Pancreas (tissue), 10 donors: Measurements from ENCODE around the gene C14orf180. TPM values are rescaled to one million over a fixed set of nuclear protein-coding genes. Genes with fewer than 3 reads are reported as not detected.
A peak's percentile ranks its signal among the peaks of the same experiment; 100 is the strongest.

Experiments
- ATAC-seq, 4 donors: fragments of 200-7000 bp; cut with Tn5 transposase; one replicate each; pipeline versions ENCODE4 v1.8.0 to v1.9.1; 2020; ENCODE audit warnings: mild to moderate bottlenecking in 4 of 4, moderate library complexity in 4 of 4
- DNase-seq, 6 donors: peaks; one replicate each; pipeline ENCODE4 v3.0.0-alpha.2; 2020
- FAIRE-seq: peaks from 2 replicates; lab custom pipeline; 2012; peaks lifted over from hg19 to GRCh38; lab: Jason Lieb, UNC
- H3K27ac ChIP-seq, 4 donors: fragments of 200-600 bp; sonication (generic); 1 replicate in 3 of 4; 2 replicates in 1 of 4; pipeline versions ENCODE4 v1.5.0 to v1.8.0; 2020
- H3K27me3 ChIP-seq, 4 donors: fragments of 200-600 bp; one replicate each; pipeline ENCODE4 v1.8.0; 2021
- H3K36me3 ChIP-seq, 3 donors: fragments of 200-600 bp; sonication (generic) in 1 of 3; one replicate each; pipeline versions ENCODE4 v1.5.0 to v1.8.0; 2020 to 2021
- H3K4me1 ChIP-seq, 3 donors: fragments of 200-600 bp; one replicate each; pipeline ENCODE4 v1.8.0; 2021
- H3K4me3 ChIP-seq, 4 donors: fragments of 200-600 bp; sonication (generic) in 2 of 4; one replicate each; pipeline versions ENCODE4 v1.5.0 to v1.8.0; 2020 to 2021
- H3K9me3 ChIP-seq, 4 donors: fragments of 200-600 bp; one replicate each; pipeline ENCODE4 v1.8.0; 2021
- CTCF ChIP-seq, 4 donors: fragments of 200-600 bp; sonication (generic) in 3 of 4; IDR thresholded peaks; one replicate each; pipeline versions ENCODE4 v1.5.0 to v1.8.0; 2021; ENCODE audit warnings: antibody characterized with exemption in 4 of 4
- WGBS, 2 donors: extraction: QIAGEN DNeasy Blood & Tissue Kit; methylation state at CpG; one replicate each; pipeline ENCODE4 v1.1.7; 2013; 5-methylcytosine and 5-hydroxymethylcytosine counted together
- intact Hi-C, 3 donors: fragments of 100-400 bp; cut with DNase I; formaldehyde crosslinking; loops; one replicate each; pipeline versions ENCODE4 v1.11.1 to v1.14.2; 2022
- polyA plus RNA-seq, 2 donors: library from polyadenylated mRNA; stranded (reverse); fragments of 200-250 nt; gene quantifications; one replicate each; pipeline ENCODE4 v1.2.3, GENCODE V29; 2013
- total RNA-seq, 6 donors: library from RNA; stranded (reverse); fragmentation: NEBNext Ultra II Directional in 4 of 6; extraction: Animal tissue kit (Norgen Biotek cat#: 25700) in 4 of 6; gene quantifications; one replicate each; pipeline versions ENCODE4 v1.2.1 to v1.2.4, GENCODE V29; 2021 to 2023
- donor health status: healthy with polysubstance abuse.
- donor health status: DM: no; HTN: no; CAD: no; lungs with moderate emphysema.
- donor health status: DM: no; HTN: no; CAD: no.
- donor health status: control.
- donor health status: control.
- donor health status: Bipolar disorder and iron deficiency.
- donor health status: DM: yes; HTN: yes; CAD: no.
- donor health status: DM: no; HTN: no; CAD: no.
- donor health status: DM: no; HTN: no; CAD: no.
- donor health status: DM: yes; HTN: yes; CAD: no.

Gene C14orf180
- under 1 TPM in 4 of 6 donors, not detected in 2; 0.09 to 0.40 (median 0.27) TPM for total RNA-seq
- 1 to 10 TPM in 1 of 2 donors, under 1 TPM in 1; 0.35 to 1.1 TPM for polyA plus RNA-seq

GRCh38 chr14:104579507-104579906 is at the start of gene C14orf180:
TSS of gene C14orf180 (plus strand) at chr14:104579764. CDS start at chr14:104586431, 6,667 bp downstream.
- DNase-seq = peak in 5 of 6 donors; percentile 62 to 89 (median 72)
- no peak within 1 kb of the TSS for H3K4me3 ChIP-seq
- no peak for FAIRE-seq
- intact Hi-C loops = no loop called here
- no peaks in the 10 kb centered on the region for H3K36me3 ChIP-seq
- TF ChIP-seq CTCF (IDR thresholded peaks at IDR 0.05) = no peak
- peak; percentile 48 to 82 (median 78) for ATAC-seq
- H3K9me3 ChIP-seq = no peaks in the 10 kb centered on the region
- 30 to 34% methylated on average over 17 of the region's 17 CpGs for WGBS, 2 donors
- H3K27me3 ChIP-seq = no peaks in the 10 kb centered on the region
- H3K27ac ChIP-seq = peak within 1 kb of the TSS in 2 of 4 donors; percentile 33 to 43
- peaks cover 0 to 18% (median 15%) of the 10 kb centered on the region in 3 donors for H3K4me1 ChIP-seq

GRCh38 chr14:104530646-104531045 is 48.9 kb upstream of the C14orf180 start:
- FAIRE-seq = no peak
- no peak for ATAC-seq

GRCh38 chr14:104531421-104532190 is 48.0 kb upstream of the C14orf180 start:
- intact Hi-C loops = no loop called here
- no peak for TF ChIP-seq CTCF (IDR thresholded peaks at IDR 0.05)
- Histone ChIP-seq H3K27ac (no peak overlapping the region), H3K9me3 (no peaks in the 10 kb centered on the region), H3K4me1 (no peaks in the 10 kb centered on the region), H3K36me3 (no peaks in the 10 kb centered on the region), H3K4me3 (no peak overlapping the region), H3K27me3 (peaks cover 0 to 3% (median 0%) of the 10 kb centered on the region in 4 donors)
- no peak for ATAC-seq
- FAIRE-seq = no peak
- WGBS, 2 donors = 46 to 57% methylated on average over 19 of the region's 19 CpGs
- no peak for DNase-seq

More at GRCh38 chr14:104530646-104531045, 48.9 kb upstream of the C14orf180 start:
- Histone ChIP-seq H3K4me3 (no peak overlapping the region), H3K9me3 (no peaks in the 10 kb centered on the region), H3K4me1 (no peaks in the 10 kb centered on the region), H3K36me3 (no peaks in the 10 kb centered on the region), H3K27ac (no peak overlapping the region), H3K27me3 (peaks cover 0 to 3% (median 0%) of the 10 kb centered on the region in 4 donors)
- TF ChIP-seq CTCF (IDR thresholded peaks at IDR 0.05) = no peak
- DNase-seq = no peak
- WGBS, 2 donors = 55 to 80% methylated on average over 10 of the region's 10 CpGs
- intact Hi-C loops = no loop called here

GRCh38 chr14:104532191-104532555 is 47.4 kb upstream of the C14orf180 start:
- ATAC-seq (no peak), FAIRE-seq (no peak), DNase-seq (no peak)
- H3K9me3 ChIP-seq = no peaks in the 10 kb centered on the region
- no peaks in the 10 kb centered on the region for H3K36me3 ChIP-seq
- intact Hi-C loops = no loop called here
- no peak overlapping the region for H3K4me3 ChIP-seq
- WGBS, 2 donors = 75 to 96% methylated on average over 3 of the region's 3 CpGs
- no peaks in the 10 kb centered on the region for H3K4me1 ChIP-seq
- TF ChIP-seq CTCF (IDR thresholded peaks at IDR 0.05) = no peak
- peaks cover 0 to 3% (median 0%) of the 10 kb centered on the region in 4 donors for H3K27me3 ChIP-seq
- H3K27ac ChIP-seq = no peak overlapping the region

- Histone ChIP-seq H3K4me1 (no peaks in the 10 kb centered on the region), H3K27me3 (peaks cover 0 to 8% (median 0%) of the 10 kb centered on the region in 4 donors), H3K4me3 (no peak overlapping the region), H3K36me3 (no peaks in the 10 kb centered on the region), H3K9me3 (no peaks in the 10 kb centered on the region), H3K27ac (no peak overlapping the region)
- TF ChIP-seq CTCF (IDR thresholded peaks at IDR 0.05) = no peak
- FAIRE-seq (no peak), DNase-seq (no peak), ATAC-seq (no peak)
- 36 to 41% methylated on average over 3 of the region's 3 CpGs for WGBS, 2 donors
- intact Hi-C loops = no loop called here
Measured at GRCh38 chr14:104534036-104534435, 45.5 kb upstream of the C14orf180 start.
